ENCODE measurements around the gene SORBS2. TPM values are rescaled to one million over a fixed set of nuclear protein-coding genes. Genes with fewer than 3 reads are reported as not detected.

SORBS2 gene
- total RNA-seq, 1 donor from 2014 or later = 18.8 TPM

- DNase-seq (ENCODE audit: low read depth) = no peak
- no peak for TF ChIP-seq CTCF (IDR thresholded peaks at IDR 0.05; ENCODE audit: insufficient read depth, low read length, poor library complexity, severe bottlenecking)
- Histone ChIP-seq H3K36me3 (ENCODE audit: control insufficient read depth, insufficient read depth, low read length) (no peaks in the 10 kb centered on the region), H3K27me3 (ENCODE audit: control insufficient read depth, insufficient read depth, low read length) (no peaks in the 10 kb centered on the region), H3K4me3 (ENCODE audit: low read depth, low read length) (no peak overlapping the region)
Observed at GRCh38 chr4:185626798-185627197, 185.2 kb downstream of the SORBS2 start.

GRCh38 chr4:185625503-185625902, 186.5 kb downstream of the SORBS2 start:
- no peaks in the 10 kb centered on the region for H3K27me3 ChIP-seq (ENCODE audit: control insufficient read depth, insufficient read depth, low read length)
- no peak overlapping the region for H3K4me3 ChIP-seq (ENCODE audit: low read depth, low read length)
- H3K36me3 ChIP-seq (ENCODE audit: control insufficient read depth, insufficient read depth, low read length) = no peaks in the 10 kb centered on the region
- TF ChIP-seq CTCF (IDR thresholded peaks at IDR 0.05; ENCODE audit: insufficient read depth, low read length, poor library complexity, severe bottlenecking) = no peak
- no peak for DNase-seq (ENCODE audit: low read depth)

GRCh38 chr4:185624259-185624589, 187.8 kb downstream of the SORBS2 start:
- no peak for TF ChIP-seq CTCF (IDR thresholded peaks at IDR 0.05; ENCODE audit: insufficient read depth, low read length, poor library complexity, severe bottlenecking)
- Histone ChIP-seq H3K36me3 (ENCODE audit: control insufficient read depth, insufficient read depth, low read length) (no peaks in the 10 kb centered on the region), H3K27me3 (ENCODE audit: control insufficient read depth, insufficient read depth, low read length) (no peaks in the 10 kb centered on the region), H3K4me3 (ENCODE audit: low read depth, low read length) (no peak overlapping the region)
- no peak for DNase-seq (ENCODE audit: low read depth)

GRCh38 chr4:185623444-185624258, 188.3 kb downstream of the SORBS2 start:
- Histone ChIP-seq H3K36me3 (ENCODE audit: control insufficient read depth, insufficient read depth, low read length) (no peaks in the 10 kb centered on the region), H3K27me3 (ENCODE audit: control insufficient read depth, insufficient read depth, low read length) (no peaks in the 10 kb centered on the region), H3K4me3 (ENCODE audit: low read depth, low read length) (no peak overlapping the region)
- TF ChIP-seq CTCF (IDR thresholded peaks at IDR 0.05; ENCODE audit: insufficient read depth, low read length, poor library complexity, severe bottlenecking) = no peak
- no peak for DNase-seq (ENCODE audit: low read depth)

- H3K27me3 ChIP-seq (ENCODE audit: control insufficient read depth, insufficient read depth, low read length) = no peaks in the 10 kb centered on the region
- H3K4me3 ChIP-seq (ENCODE audit: low read depth, low read length) = no peak overlapping the region
- DNase-seq (ENCODE audit: low read depth) = no peak
- H3K36me3 ChIP-seq (ENCODE audit: control insufficient read depth, insufficient read depth, low read length) = no peaks in the 10 kb centered on the region
- no peak for TF ChIP-seq CTCF (IDR thresholded peaks at IDR 0.05; ENCODE audit: insufficient read depth, low read length, poor library complexity, severe bottlenecking)
Observed at GRCh38 chr4:185608185-185608584, 203.8 kb downstream of the SORBS2 start.

GRCh38 chr4:185602397-185602796, 209.6 kb downstream of the SORBS2 start:
- no peaks in the 10 kb centered on the region for H3K36me3 ChIP-seq (ENCODE audit: control insufficient read depth, insufficient read depth, low read length)
- no peaks in the 10 kb centered on the region for H3K27me3 ChIP-seq (ENCODE audit: control insufficient read depth, insufficient read depth, low read length)
- TF ChIP-seq CTCF (IDR thresholded peaks at IDR 0.05; ENCODE audit: insufficient read depth, low read length, poor library complexity, severe bottlenecking) = no peak
- no peak overlapping the region for H3K4me3 ChIP-seq (ENCODE audit: low read depth, low read length)
- no peak for DNase-seq (ENCODE audit: low read depth)
